Measurements from ENCODE around the gene VRK3.

DNA sequence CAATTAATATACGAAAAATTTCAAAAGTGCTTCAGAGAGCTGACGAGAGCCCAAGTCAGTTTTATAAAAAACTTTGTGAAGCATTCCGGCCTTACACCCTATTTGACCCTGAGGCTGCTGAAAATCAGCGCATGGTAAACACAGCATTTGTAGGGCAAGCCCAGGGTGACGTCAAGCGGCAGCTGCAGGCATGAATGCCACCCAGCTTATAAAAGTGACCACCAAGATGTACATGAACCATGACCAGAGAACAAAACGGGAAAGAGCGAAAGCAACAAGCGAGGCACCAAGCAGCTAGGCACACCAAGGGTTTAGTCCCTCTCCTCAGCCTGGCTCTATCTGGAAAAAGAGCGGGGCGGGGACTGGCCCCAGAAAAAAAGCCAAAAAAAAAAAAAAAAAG lies 70.2 kb downstream of the VRK3 start:
- TF ChIP-seq, protein P1, sequence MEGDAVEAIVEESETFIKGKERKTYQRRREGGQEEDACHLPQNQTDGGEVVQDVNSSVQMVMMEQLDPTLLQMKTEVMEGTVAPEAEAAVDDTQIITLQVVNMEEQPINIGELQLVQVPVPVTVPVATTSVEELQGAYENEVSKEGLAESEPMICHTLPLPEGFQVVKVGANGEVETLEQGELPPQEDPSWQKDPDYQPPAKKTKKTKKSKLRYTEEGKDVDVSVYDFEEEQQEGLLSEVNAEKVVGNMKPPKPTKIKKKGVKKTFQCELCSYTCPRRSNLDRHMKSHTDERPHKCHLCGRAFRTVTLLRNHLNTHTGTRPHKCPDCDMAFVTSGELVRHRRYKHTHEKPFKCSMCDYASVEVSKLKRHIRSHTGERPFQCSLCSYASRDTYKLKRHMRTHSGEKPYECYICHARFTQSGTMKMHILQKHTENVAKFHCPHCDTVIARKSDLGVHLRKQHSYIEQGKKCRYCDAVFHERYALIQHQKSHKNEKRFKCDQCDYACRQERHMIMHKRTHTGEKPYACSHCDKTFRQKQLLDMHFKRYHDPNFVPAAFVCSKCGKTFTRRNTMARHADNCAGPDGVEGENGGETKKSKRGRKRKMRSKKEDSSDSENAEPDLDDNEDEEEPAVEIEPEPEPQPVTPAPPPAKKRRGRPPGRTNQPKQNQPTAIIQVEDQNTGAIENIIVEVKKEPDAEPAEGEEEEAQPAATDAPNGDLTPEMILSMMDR (IDR thresholded peaks at IDR 0.05; ENCODE audit: low read length): no peak
- TF ChIP-seq EZH2 (IDR thresholded peaks at IDR 0.05; ENCODE audit: borderline replicate concordance, low read length): no peak

All from OCI-LY1 (cell line).